ENCODE measurements around the gene BRD9. TPM values are rescaled to one million over a fixed set of nuclear protein-coding genes. Genes with fewer than 3 reads are reported as not detected.
A peak's percentile ranks its signal among the peaks of the same experiment; 100 is the strongest.
"Not testable (repeated sequence)": the region's sequence is repeated elsewhere in the genome, so short reads cannot be mapped to it uniquely, and the experiment has no call there.

BRD9 gene
- total RNA-seq, 1 donor from 2014 or later, result 80.1 TPM

DNA sequence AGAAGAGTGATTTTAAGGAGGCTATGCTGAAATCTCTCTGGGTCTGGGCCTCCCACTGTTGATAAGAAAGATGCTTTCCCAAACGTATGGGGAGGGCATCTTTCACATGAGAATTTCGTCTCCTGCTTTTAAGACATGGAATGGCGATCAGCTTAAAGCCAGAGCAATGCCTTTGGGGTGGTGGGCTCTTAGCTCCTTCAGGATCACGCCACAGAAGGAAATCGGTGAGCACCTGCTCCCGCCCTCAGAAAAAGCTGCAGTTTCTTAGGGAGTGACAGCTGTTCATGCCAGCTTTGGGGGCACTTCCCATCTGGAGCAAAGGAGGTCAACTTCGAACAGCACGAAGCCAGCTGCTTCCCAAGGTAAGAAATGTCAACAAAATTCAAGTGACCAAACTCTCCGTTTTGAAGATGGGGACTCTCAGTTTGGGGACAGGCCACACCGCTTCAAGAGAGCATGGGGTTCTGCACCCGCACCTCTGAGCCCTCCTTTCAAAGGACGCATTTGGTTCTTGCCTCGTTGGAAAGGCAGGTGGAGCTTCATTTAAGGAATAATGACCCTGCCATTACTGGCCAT lies 39.1 kb upstream of the BRD9 start:
- DNase-seq (ENCODE audit: low read depth, low spot score), result no peak
- no peak overlapping the region for H3K27ac Mint-ChIP-seq (ENCODE audit: unreplicated experiment)
- H3K36me3 Mint-ChIP-seq (ENCODE audit: low read depth), result no peaks in the 10 kb centered on the region
- TF ChIP-seq, protein P1, sequence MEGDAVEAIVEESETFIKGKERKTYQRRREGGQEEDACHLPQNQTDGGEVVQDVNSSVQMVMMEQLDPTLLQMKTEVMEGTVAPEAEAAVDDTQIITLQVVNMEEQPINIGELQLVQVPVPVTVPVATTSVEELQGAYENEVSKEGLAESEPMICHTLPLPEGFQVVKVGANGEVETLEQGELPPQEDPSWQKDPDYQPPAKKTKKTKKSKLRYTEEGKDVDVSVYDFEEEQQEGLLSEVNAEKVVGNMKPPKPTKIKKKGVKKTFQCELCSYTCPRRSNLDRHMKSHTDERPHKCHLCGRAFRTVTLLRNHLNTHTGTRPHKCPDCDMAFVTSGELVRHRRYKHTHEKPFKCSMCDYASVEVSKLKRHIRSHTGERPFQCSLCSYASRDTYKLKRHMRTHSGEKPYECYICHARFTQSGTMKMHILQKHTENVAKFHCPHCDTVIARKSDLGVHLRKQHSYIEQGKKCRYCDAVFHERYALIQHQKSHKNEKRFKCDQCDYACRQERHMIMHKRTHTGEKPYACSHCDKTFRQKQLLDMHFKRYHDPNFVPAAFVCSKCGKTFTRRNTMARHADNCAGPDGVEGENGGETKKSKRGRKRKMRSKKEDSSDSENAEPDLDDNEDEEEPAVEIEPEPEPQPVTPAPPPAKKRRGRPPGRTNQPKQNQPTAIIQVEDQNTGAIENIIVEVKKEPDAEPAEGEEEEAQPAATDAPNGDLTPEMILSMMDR (conservative IDR thresholded peaks at IDR 0.05), result no peak
- H3K9me3 Mint-ChIP-seq, result no peaks in the 10 kb centered on the region
- peaks cover 6% of the 10 kb centered on the region for H3K4me1 Mint-ChIP-seq
- H3K27me3 Mint-ChIP-seq (ENCODE audit: low read depth), result peaks cover 8% of the 10 kb centered on the region
- H3K4me3 Mint-ChIP-seq, result no peak overlapping the region

DNA sequence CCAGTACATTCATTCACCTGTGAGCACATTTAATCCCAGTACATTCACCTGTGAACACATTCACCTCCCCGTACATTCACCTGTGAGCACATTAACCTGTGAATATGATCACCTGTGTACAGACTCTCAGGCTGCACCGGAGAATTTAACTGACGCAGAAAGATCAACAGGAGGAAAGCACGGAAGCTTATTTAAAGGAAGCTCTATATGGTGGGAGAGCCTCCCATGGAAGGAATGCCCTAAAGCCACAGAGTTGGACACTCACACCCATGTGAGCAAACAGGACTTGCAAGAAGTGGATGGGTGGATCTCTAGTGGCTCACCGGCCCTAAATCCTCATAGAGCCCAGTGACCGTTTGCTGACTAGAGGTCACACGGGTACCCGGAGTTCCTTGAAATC lies 38.3 kb upstream of the BRD9 start:
- TF ChIP-seq, protein P1 (conservative IDR thresholded peaks at IDR 0.05), result no peak
- no peak for DNase-seq (ENCODE audit: low read depth, low spot score)
- Mint-ChIP-seq H3K4me1 (peaks cover 13% of the 10 kb centered on the region), H3K9me3 (no peaks in the 10 kb centered on the region), H3K27me3 (ENCODE audit: low read depth) (peaks cover 16% of the 10 kb centered on the region), H3K36me3 (ENCODE audit: low read depth) (no peaks in the 10 kb centered on the region), H3K4me3 (no peak overlapping the region), H3K27ac (ENCODE audit: unreplicated experiment) (no peak overlapping the region)

DNA sequence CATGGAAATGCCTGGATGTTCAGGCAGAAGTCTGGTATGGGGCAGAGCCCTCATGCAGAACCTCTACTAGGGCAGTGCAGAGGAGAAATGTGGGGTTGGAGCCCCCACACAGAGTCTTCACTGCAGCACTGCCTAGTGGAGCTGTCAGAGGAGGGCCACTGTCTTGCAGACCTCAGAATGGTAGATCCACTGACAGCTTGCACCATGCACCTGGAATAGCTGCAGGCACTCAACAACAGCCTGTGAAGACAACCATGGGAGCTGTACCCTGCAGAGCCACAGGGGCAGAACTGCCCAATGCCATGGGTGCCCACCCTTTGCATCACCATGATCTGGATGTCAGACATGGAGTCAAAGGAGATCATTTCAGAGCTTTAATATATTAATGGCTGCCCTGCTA lies 37.0 kb upstream of the BRD9 start:
- peaks cover 13% of the 10 kb centered on the region for H3K4me1 Mint-ChIP-seq
- H3K9me3 Mint-ChIP-seq, result no peaks in the 10 kb centered on the region
- H3K36me3 Mint-ChIP-seq (ENCODE audit: low read depth), result no peaks in the 10 kb centered on the region
- H3K4me3 Mint-ChIP-seq, result no peak overlapping the region
- TF ChIP-seq, protein P1 (conservative IDR thresholded peaks at IDR 0.05), result no peak
- no peak for DNase-seq (ENCODE audit: low read depth, low spot score)
- peaks cover 29% of the 10 kb centered on the region for H3K27me3 Mint-ChIP-seq (ENCODE audit: low read depth)
- H3K27ac Mint-ChIP-seq (ENCODE audit: unreplicated experiment), result no peak overlapping the region

DNA sequence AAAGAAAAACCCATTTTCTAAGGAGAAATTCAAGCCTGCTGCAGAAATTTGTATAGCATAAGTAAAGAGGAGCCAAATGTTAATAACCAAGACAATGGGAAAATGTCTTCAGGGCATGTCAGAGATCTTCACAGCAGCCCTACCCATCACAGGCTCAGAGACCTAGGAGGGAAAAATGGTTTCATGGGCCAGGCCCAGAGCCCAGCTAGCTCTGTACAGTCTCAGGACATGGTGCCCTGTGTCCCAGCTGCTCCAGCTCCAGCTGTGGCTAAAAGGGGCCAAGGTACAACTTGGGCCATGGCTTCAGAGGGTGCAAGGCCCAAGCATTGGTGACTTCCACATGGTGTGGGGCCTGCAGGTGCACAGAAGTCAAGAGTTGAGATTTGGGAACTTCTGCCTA lies 36.6 kb upstream of the BRD9 start:
- H3K9me3 Mint-ChIP-seq; H3K4me3 Mint-ChIP-seq; H3K27ac Mint-ChIP-seq (ENCODE audit: unreplicated experiment); DNase-seq (ENCODE audit: low read depth, low spot score); H3K36me3 Mint-ChIP-seq (ENCODE audit: low read depth): not testable (repeated sequence)
- Mint-ChIP-seq H3K27me3 (ENCODE audit: low read depth) (peaks cover 29% of the 10 kb centered on the region), H3K4me1 (peaks cover 13% of the 10 kb centered on the region)

DNA sequence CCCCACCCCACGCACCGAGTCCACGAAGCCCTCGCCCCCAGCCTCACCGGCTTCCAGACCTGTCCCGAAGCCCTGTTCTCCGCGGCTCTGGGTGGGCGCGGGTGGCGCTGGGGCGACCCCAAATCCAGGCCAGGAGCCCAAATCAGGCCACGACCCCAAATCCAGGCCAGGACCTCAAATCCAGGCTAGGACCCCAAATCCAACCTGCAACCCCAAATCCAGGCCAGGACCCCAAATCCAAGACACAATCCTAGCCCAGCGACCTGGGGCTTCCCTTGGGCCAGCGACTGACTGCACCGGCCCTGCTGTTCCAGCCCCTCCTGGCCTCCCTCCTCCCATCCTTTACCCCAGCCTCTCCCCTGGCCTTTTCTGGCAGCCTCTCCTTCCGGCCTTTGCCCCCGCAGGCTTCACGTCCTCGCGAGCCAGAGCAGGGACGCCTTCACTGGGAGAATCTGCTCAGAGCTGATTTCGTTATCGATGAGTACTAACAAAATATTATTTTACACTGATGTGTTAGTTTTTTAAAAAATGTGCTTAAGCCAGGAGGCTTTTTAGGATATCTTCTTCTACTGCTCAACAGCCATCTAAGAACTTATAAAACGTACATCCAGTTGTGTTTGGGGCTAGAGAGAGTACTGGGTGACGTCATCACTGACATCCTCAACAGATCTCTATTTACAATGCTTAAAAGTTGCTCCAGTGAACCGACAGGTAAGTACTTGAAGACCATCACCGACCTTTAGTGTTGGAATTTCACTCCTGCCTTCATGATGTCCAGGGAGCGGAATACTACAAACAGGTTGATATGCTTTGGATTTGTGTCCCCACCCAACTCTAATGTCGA lies 34.8 kb upstream of the BRD9 start:
- Mint-ChIP-seq H3K4me3 (peak overlapping the region; percentile 31), H3K36me3 (ENCODE audit: low read depth) (no peaks in the 10 kb centered on the region), H3K27ac (ENCODE audit: unreplicated experiment) (no peak overlapping the region), H3K4me1 (peaks cover 15% of the 10 kb centered on the region), H3K27me3 (ENCODE audit: low read depth) (peaks cover 33% of the 10 kb centered on the region), H3K9me3 (no peaks in the 10 kb centered on the region)
- TF ChIP-seq, protein P1 (conservative IDR thresholded peaks at IDR 0.05), result peak; percentile 9
- no peak for DNase-seq (ENCODE audit: low read depth, low spot score)

All from neural crest cell (in vitro differentiated cells).